NCI-H146 (cell line): ENCODE results near the gene NUDT11.
"Not testable (repeated sequence)": the region's sequence is repeated elsewhere in the genome, so short reads cannot be mapped to it uniquely, and the experiment has no call there.

ENCODE experiments used
- DNase-seq: peaks from one replicate; lab custom pipeline; 2025; lab: John Stamatoyannopoulos, UW

Gene NUDT11

DNA sequence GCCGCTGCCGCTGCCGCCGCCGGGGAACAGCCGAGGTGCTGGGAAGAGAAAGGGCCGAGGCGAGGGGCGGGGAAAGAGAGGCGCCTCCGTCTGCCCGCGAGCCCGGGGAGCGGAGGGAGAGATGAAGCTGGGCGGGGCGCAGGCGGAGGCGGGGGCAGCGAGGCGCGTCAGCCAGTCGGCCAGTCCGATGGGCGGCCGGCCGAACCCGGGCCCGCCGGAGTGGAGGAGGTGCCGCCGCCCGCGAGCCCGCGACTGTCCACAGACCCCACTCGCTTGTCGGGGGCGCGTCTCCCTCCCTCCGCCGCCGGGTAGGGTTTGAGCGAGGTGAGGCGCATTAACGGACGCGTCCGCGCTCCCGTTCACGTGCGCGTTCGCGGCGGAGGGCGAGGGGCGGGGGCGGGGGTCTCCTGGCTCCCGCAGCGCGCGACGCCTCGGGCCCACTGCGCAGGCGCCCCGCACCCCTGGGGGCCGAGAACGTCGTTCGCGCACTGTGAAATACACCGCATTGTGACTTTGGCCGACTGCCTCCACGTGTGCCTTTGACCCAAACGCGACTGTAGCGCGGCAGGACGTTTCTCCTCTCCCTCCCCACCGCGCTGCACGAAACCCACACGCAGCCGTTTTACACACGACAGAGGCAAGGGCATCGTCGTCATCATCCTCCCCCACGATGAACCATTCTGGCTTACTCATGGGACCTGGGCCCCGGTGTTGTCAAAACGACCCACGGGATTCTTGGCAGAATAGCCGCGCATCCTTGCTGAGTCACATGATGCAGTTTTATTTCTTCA lies at the start of gene NUDT11:
TSS of gene NUDT11 (minus strand) at position 92 of the 791 bp plus-strand sequence. CDS start 148 bp downstream, outside the sequence.
- DNase-seq = peak; percentile 30

DNA sequence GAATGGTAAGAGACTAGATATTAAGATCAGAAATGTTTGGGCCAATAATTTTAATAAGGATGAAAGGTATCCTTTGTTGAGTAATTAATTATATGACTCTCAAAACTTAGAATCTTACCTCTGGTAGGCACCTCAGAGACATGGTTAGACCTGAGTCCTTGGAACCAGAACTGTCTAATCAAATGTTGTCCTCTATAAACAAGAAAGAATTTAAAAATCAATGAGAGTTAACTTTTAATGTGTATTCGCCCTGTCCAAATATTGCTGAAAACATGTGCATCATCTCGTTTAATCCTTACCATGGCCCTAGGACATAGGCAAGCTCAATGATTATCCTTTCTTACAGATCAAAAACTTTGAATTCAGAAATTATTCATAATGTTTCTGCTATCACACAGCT lies 24.0 kb upstream of the NUDT11 start:
- no peak for DNase-seq

DNA sequence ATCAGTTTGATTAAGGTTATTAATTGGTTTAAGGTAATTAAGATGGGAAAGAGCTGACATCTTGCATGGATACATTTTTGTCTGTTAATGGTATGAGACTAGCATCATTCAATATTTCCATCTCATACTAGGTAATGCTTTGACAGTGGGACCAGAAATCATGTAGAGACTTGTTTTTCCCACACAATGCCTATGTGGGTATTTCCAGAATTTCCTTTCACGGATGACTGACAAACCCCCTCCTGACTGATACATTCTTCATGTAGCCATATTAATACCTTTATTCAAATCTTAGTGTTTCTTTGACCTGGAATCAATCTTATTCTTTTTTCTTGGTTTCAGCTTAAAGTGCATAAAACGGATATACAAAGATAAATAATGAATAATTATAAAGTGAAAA lies 22.7 kb upstream of the NUDT11 start:
- not testable (repeated sequence) for DNase-seq

DNA sequence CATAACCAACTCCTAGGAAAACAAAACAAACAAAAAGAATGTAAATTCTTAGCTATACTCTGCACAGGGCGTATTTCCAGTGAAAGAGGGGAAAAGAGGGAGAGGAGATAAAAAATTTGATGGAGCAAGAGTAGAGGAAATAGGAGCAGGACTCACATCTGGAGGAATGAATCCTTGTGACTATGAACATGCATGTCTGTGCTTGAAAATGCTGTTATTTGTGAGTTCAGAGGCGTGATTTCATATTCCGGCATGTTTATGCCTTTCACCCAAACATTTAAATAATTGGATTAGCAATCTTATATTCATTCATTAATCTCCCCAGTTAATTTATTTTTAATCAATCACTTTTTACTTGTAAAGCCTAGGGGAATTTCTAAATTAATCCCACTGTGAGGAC lies 11.2 kb upstream of the NUDT11 start:
- DNase-seq = no peak

DNA sequence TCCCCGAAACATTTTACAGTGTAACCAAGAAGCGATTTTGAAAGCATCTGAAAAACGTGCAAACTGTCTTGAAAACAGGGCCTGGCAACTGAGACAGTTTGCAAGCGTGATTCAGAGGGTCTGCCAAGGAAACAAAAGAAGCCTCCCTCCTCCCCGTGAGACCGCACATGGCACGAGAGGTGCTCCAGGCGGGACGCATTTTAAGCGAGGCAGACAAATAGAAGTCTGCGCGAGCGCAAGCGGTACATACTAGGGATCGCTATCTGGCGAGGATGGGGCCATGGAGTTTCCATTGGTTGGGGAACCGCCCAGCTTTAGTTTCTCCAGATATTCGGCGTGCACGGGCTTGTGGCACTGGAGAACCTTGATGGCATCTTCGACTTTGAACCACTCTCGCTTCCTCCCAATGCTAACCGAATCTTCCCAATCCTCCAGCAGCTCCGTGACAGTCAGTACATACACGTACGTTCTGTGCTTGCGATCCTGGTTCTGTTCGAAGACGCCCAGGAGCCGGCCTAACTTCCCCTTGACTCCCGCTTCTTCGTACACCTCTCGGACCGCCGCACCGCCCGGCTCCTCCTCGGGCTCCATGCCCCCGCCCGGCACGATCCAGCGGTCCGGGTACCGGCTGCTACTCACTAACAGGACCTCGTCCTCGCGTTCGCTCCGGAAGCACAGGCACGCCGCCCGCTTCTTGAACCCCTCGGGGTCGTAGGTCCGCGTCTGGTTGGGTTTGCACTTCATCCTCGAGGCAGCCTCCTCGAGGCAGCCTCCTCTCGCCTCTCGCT lies 497 bp downstream of the NUDT11 start:
- DNase-seq = not testable (repeated sequence)

DNA sequence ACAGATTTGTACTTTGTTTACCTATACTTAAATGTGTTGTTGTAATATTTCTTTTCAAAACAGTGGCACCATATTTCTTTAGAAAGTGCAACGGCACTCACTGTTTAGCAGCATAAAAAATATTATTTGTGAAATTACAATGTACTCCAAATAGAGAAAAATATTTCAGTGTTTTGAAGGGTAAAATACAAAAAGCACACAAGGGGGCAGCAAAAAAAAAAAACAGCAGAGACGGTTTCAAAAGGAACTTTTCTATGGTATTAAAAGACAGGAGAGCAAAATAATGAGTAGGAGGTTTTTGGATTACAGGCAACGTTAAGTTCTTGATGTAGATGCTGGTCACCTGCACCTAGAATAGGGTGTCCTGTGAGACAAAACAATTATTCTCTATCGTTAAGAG lies 2.0 kb downstream of the NUDT11 start:
- DNase-seq = no peak

DNA sequence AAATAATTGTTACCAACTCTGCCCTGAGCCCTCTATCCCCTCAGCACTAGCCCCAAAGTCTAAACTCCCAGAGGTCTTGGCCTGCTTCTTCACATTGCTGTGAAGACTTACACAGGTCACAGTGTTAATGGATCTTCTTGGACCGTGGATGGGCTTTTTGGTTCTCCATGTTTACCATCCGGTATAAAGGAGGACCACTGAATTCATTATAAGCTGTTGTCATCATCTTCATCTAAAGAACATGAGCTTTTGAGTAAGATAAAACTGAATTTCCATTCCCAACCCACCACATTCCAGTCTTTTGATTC lies 8.5 kb downstream of the NUDT11 start:
- DNase-seq = no peak

DNA sequence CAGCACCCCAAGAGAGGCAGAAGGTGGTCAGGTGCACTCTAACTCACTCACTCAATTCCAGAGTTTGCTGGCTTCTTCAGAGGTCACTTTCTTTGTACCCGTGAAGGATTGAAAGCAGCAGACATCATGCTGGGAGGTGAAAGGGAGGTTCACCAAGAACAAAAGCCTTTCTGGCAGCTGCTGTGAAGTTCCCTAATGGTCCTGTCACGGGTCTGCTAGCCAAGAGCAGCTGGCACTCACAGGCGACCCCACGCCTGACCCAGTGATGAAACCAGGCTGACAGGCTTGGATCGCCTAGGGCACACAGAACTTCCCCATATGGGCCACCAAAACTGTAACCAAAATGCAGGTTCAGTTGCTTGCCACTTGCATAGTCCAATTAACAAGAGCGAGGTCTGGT lies 11.8 kb downstream of the NUDT11 start:
- no peak for DNase-seq

- not testable (repeated sequence) for DNase-seq
Measured at GRCh38 chrX:51482411-51482810, 14.0 kb downstream of the NUDT11 start.

DNA sequence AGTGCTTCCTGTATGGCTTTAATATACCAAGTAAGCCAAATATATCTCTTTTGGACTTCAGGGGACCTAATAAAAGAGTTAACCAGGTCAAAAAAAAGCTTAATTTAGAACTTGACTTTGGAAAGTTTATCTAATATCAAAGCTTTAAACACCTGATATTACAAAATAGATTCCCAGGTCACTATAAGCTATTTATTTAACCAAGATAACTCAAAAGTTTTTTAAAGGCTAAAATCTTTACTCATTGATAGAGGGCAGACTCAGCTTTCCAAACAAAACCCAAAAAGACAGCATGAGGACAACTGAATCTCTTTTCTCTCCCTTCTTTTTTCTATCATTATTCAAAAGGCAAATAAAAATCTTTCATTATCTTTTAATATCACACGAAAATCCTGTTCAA lies 19.5 kb downstream of the NUDT11 start:
- no peak for DNase-seq

DNA sequence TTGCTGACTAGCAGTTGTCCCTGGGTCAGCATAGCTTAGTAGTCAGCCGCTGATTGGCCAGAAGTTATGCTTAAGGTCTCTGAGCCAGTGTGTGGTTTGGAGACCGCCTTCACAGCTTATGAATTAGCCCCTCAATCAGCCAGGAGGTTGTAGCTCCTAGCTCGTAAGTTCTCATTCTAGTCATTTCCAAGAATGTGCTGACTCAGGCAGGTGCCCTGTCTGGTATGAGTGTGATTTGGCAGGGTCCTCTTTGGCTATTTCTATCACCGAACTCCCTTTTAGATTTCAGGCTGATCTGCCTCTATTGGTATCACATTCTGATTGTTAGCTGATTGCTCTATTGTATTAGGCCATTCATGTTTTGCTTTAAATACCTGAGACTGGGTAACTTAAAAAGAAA lies 33.1 kb downstream of the NUDT11 start:
- DNase-seq = no peak

DNA sequence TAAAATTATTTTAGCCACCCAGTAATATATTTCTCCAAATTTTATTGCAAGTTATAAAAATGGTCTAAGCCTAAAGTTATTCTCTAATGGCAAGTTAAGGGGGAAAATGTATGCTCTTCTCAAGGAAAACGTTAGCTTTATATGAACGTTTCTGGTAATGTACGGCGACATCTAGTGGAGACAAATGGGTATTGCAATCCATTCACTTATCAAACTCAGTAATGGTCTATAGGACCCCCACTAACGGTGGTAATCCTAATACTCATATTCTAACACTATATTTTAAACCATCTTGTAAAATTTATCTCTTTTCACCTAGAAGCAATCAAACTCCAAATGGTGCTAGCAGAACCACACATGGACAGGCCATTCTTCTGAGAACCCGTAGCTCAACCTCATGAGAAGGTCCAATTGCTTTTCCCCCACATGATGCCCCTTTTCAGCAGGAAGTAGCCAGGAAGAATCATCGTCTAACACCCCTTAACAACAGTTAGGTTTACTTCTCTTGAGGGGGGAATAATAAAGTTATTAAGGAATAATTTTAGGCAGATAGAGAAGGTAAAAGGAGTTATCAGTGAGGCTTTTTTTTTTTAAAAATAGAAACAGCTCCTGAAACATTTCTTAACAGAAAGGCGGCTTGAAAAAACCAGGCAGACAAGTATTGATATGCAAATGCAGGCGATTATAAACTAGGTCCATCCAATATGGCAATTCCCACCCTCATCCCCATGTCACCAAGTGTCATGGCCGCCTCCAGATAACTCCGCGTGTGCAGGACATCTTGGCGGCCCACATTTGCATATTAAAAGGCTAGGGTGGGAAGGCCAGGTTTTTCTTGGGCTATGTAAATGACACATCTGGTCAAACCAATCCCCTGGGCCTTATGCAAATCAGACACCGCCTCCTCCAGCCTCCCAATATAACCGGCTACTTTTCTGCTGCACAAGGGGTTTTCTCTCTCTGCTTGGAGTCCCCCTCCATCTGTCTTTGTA lies 35.0 kb downstream of the NUDT11 start:
- no peak for DNase-seq

GRCh38 chrX:51459125-51459524 lies 37.3 kb downstream of the NUDT11 start:
- peak; percentile 3 for DNase-seq

- DNase-seq = no peak
Measured at GRCh38 chrX:51456814-51457213, 39.6 kb downstream of the NUDT11 start.

DNA sequence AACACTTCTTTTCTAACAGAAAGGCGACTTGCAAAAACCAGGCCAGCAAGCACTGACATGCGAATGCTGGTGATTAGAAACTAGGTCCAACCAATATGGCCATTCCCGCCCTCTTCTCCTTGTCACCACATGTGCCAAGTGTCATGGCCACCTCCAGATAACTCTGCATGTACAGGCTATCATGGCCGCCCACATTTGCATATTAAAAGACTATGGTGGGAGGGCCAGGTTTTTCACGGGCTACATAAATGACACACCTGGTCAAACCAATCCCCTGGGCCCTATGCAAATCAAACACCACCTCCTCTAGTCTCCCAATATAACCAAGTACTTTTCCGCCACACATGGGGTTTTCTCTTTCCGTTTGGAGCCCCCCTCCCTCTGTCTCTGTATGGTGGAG lies 40.1 kb downstream of the NUDT11 start:
- DNase-seq = no peak

DNA sequence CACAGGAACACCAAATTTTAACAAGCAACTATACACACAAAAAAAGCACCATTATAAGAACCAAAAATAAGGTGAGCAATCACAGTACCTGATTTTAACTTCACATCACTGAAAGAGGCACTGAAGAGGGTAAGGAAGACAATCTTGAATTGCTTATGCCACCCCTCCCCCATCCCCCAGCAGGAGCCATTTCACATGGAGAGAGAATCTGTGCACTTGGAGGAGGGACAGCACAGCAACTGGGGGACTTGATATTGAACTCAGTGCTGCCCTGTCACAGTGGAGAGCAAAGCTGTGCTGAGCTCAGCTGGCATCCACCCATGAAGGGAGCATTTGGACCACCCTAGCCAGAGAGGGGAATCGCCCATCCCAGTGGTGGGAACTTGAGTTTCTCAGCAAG lies 56.0 kb downstream of the NUDT11 start:
- no peak for DNase-seq
